ENCODE measurements around the gene AFG3L2. TPM values are rescaled to one million over a fixed set of nuclear protein-coding genes. Genes with fewer than 3 reads are reported as not detected.

Gene AFG3L2
- total and polyA plus RNA-seq, 4 experiments from 2014 or later: 27.8 to 34.6 (median 32.2) TPM

DNA sequence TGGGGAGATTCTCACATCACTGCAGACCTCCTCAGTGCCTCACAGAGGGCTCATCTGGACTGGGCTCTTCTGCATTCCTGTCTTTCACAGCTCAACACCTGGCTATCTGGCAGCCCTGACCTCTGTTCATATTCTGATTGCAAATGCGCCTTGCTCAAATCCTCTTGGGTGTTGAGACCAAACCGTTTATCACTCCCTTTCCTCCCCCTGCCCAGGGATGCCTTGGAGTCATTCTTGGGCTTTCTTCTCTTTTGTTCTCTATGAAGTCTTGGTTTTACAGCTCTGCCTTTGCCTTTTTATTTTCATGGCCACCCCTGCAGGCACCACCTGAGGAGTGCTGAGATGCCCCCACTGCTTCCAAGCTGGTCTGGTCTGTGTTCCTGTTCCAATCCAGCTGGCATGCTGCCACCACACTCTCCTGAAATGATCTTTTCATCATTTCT is 42.6 kb downstream of the AFG3L2 start:
- intact Hi-C loops (cut with micrococcal nuclease): no loop called here
- H3K36me3 Mint-ChIP-seq: peaks cover 51% of the 10 kb centered on the region in 2 donors
- CTCF ChIA-PET (ENCODE audit: partially characterized antibody): no interaction called here

DNA sequence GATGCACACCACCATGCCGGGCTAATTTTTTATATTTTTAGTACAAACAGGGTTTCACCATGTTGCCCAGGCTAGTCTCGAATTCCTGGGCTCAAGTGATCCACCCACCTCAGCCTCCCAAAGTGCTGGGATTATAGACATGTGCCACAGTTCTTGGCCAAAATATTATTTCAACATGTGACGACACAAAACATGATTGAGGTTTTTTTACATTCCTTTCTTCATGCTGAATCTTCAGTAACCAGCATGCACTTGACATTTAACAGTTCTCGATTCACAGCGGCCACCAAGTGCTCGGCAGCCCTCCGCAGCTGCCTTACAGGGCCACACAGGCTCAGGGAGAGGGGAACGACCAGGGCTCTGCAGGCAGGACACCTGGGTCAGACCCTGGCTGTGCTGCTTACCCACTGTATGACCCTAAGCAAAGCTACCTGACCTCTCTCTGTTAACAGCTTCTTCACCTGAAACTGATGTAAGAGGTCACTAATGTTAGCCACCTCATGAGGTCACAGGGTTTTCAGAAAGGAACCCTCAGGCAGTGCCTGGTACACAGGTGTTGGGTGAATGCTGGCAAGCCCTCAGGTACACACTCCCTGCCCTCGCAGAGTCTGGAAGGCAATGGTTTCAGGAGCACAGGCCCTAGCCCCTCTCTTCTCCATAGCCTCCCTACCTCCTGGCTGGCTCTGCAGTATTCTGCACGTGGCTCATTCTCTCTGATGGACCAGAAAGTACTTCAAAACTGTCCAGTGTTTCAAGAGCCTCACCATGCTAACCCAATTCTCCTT is 43.3 kb downstream of the AFG3L2 start:
- CTCF ChIA-PET (ENCODE audit: partially characterized antibody): no interaction called here

More for the DNA sequence above, 42.6 kb downstream of the AFG3L2 start:
- Histone ChIP-seq H3K4me1 (ENCODE audit: insufficient read depth, low read length) (no peaks in the 10 kb centered on the region), H3K9me3 (ENCODE audit: control insufficient read depth in 1 of 2, low read length in 2 of 2) (no peaks in the 10 kb centered on the region), H3K36me3 (ENCODE audit: insufficient read depth, low read length) (peaks cover 22% of the 10 kb centered on the region), H3K27me3 (ENCODE audit: insufficient read depth, low read length) (no peaks in the 10 kb centered on the region), H3K27ac (ENCODE audit: low read depth, low read length) (no peak overlapping the region), H3K4me3 (ENCODE audit: low read length in 2 of 2) (no peak overlapping the region)
- DNase-seq: no peak
- H3K27ac Mint-ChIP-seq: peak overlapping the region in 3 of 7 donors; percentile 7 to 87 (median 36)
- H3K4me3 Mint-ChIP-seq: no peak overlapping the region
- POLR2A ChIA-PET (ENCODE audit: partially characterized antibody): no interaction called here
- no peaks in the 10 kb centered on the region for H3K9me3 Mint-ChIP-seq
- peaks cover 0 to 2% (median 0%) of the 10 kb centered on the region in 4 donors for H3K4me1 Mint-ChIP-seq
- H3K27me3 Mint-ChIP-seq: no peaks in the 10 kb centered on the region

DNA sequence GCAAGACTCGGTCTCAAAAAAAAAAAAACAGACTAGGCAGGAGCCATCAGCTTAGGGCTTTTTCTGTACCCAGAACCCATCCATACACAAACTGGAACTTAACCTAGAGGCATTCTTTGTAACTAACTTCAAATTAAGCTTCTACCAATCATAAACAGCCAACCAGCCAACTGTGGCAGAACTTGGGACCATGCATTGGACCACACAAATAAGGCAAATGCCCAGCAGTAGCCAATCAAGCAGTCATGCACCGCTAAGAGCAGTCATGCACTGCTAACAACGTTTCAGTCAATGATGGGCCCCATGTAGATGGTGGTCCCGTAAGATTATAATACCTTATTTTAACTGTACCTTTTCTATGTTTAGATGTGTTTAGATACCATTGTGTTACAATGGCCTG is 46.3 kb downstream of the AFG3L2 start:
- H3K36me3 Mint-ChIP-seq: peaks cover 52 to 60% of the 10 kb centered on the region in 2 donors

More for the DNA sequence above, 43.3 kb downstream of the AFG3L2 start:
- peaks cover 22% of the 10 kb centered on the region for H3K36me3 ChIP-seq (ENCODE audit: insufficient read depth, low read length)
- no peak for DNase-seq
- POLR2A ChIA-PET (ENCODE audit: partially characterized antibody): no interaction called here
- H3K27ac Mint-ChIP-seq: no peak overlapping the region
- H3K4me1 ChIP-seq (ENCODE audit: insufficient read depth, low read length): no peaks in the 10 kb centered on the region
- no peak overlapping the region for H3K4me3 Mint-ChIP-seq
- intact Hi-C loops (cut with micrococcal nuclease): no loop called here
- H3K36me3 Mint-ChIP-seq: peaks cover 54 to 55% of the 10 kb centered on the region in 2 donors
- H3K27ac ChIP-seq (ENCODE audit: low read depth, low read length): no peak overlapping the region
- peaks cover 0 to 2% (median 0%) of the 10 kb centered on the region in 4 donors for H3K4me1 Mint-ChIP-seq
- H3K4me3 ChIP-seq (ENCODE audit: low read length in 2 of 2): no peak overlapping the region
- no peaks in the 10 kb centered on the region for H3K9me3 ChIP-seq (ENCODE audit: control insufficient read depth in 1 of 2, low read length in 2 of 2)
- no peaks in the 10 kb centered on the region for H3K9me3 Mint-ChIP-seq
- no peaks in the 10 kb centered on the region for H3K27me3 Mint-ChIP-seq
- no peaks in the 10 kb centered on the region for H3K27me3 ChIP-seq (ENCODE audit: insufficient read depth, low read length)

DNA sequence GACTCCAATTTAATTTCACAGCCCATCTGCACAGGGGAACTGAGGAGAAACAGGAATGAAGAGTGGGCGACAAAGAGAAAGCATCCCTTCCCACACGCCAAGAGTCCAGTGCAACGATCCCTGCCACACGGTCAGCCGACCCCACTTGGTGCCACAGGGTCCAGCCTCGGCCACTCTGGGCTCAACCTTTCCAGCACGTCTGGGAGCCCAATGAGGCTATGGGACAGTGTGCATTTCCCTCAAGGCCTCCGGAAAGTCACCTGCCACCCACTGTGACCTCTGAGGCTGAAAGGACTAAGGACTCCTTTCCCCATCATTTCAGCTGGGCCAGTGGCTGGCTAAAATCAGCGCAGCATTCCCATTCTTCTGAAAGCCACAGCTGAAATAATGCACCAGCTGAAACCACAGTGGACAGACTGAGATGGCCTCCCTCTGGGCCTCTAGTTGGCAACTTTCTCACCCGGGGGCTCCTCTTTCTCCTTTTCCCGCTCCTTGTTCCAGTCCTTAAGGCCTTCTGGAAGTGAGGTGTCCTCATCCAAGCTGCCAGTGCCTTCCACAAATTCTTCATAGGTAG is 47.8 kb downstream of the AFG3L2 start:
- H3K9me3 ChIP-seq (ENCODE audit: control insufficient read depth in 1 of 2, low read length in 2 of 2): no peaks in the 10 kb centered on the region
- no peaks in the 10 kb centered on the region for H3K27me3 Mint-ChIP-seq
- H3K9me3 Mint-ChIP-seq: peaks cover 0 to 2% (median 0%) of the 10 kb centered on the region in 8 donors
- H3K4me3 ChIP-seq (ENCODE audit: low read length in 2 of 2): no peak overlapping the region
- ChIA-PET CTCF (ENCODE audit: partially characterized antibody) (interaction anchor here (0.6 to 3.8 kb wide), 10 partner anchors 10 to 605 kb away, joined by 3 to 26 read pairs (median 6); partner anchors contain the start of gene AFG3L2), POLR2A (ENCODE audit: partially characterized antibody) (no interaction called here)
- no peaks in the 10 kb centered on the region for H3K4me1 ChIP-seq (ENCODE audit: insufficient read depth, low read length)
- H3K36me3 ChIP-seq (ENCODE audit: insufficient read depth, low read length): peaks cover 20% of the 10 kb centered on the region
- H3K4me1 Mint-ChIP-seq: peaks cover 0 to 4% (median 1%) of the 10 kb centered on the region in 4 donors
- H3K27me3 ChIP-seq (ENCODE audit: insufficient read depth, low read length): no peaks in the 10 kb centered on the region
- intact Hi-C loops (cut with micrococcal nuclease): no loop called here
- no peak overlapping the region for H3K4me3 Mint-ChIP-seq
- no peak for DNase-seq
- peaks cover 44 to 54% of the 10 kb centered on the region in 2 donors for H3K36me3 Mint-ChIP-seq
- no peak overlapping the region for H3K27ac Mint-ChIP-seq
- H3K27ac ChIP-seq (ENCODE audit: low read depth, low read length): no peak overlapping the region

More for the DNA sequence above, 46.3 kb downstream of the AFG3L2 start:
- Histone ChIP-seq H3K27ac (ENCODE audit: low read depth, low read length) (no peak overlapping the region), H3K9me3 (ENCODE audit: control insufficient read depth in 1 of 2, low read length in 2 of 2) (no peaks in the 10 kb centered on the region), H3K36me3 (ENCODE audit: insufficient read depth, low read length) (peaks cover 21% of the 10 kb centered on the region), H3K4me1 (ENCODE audit: insufficient read depth, low read length) (no peaks in the 10 kb centered on the region), H3K4me3 (ENCODE audit: low read length in 2 of 2) (no peak overlapping the region), H3K27me3 (ENCODE audit: insufficient read depth, low read length) (no peaks in the 10 kb centered on the region)
- peaks cover 0 to 4% (median 1%) of the 10 kb centered on the region in 4 donors for H3K4me1 Mint-ChIP-seq
- intact Hi-C loops (cut with micrococcal nuclease): no loop called here
- DNase-seq: no peak
- ChIA-PET CTCF (ENCODE audit: partially characterized antibody) (interaction anchor here (0.8 to 1.5 kb wide), 2 partner anchors 47 to 329 kb away, joined by 3 read pairs; partner anchors contain the start of gene AFG3L2), POLR2A (ENCODE audit: partially characterized antibody) (no interaction called here)
- H3K9me3 Mint-ChIP-seq: peaks cover 0 to 2% (median 0%) of the 10 kb centered on the region in 8 donors
- H3K4me3 Mint-ChIP-seq: no peak overlapping the region
- H3K27me3 Mint-ChIP-seq: no peaks in the 10 kb centered on the region
- no peak overlapping the region for H3K27ac Mint-ChIP-seq

DNA sequence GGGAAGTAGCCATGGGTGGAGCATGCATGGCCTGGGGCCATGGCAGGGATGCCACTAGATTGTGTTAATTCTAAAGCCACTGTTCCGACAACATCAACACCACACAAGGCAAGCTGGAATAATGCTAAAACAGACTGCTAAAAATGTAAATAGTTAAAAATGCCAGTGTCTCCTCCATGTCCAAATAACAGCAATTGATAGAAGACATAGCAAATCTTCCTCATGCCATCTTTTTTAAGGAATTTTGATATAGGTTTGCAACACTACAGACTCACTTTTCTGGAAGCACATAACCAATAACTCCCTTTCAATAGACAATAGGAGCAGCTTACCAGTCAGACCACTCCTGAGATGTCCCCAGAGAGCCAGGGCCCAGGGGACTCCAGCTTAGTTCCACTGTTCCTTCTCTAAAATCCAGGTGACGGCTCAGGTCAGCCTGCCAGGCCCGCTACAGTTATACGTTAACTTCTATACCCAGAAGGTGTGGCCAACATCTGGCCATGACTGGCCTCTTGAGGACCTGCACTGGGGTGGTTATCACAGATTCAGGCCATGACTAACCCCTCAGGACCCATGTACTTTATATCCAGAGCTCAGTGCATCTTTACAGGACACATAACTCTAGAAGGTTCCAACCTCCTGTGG is 48.7 kb downstream of the AFG3L2 start:
- H3K27me3 ChIP-seq (ENCODE audit: insufficient read depth, low read length): no peaks in the 10 kb centered on the region
- H3K4me1 ChIP-seq (ENCODE audit: insufficient read depth, low read length): no peaks in the 10 kb centered on the region
- ChIA-PET POLR2A (ENCODE audit: partially characterized antibody) (interaction anchor here (1.0 kb wide), 1 partner anchor 330 kb away, joined by 3 read pairs; the partner anchor contains the start of gene SPIRE1), CTCF (ENCODE audit: partially characterized antibody) (interaction anchor here (0.6 to 3.8 kb wide), 17 partner anchors 9 to 606 kb away, joined by 3 to 26 read pairs (median 4); partner anchors contain the start of genes AFG3L2 and SPIRE1)
- Mint-ChIP-seq H3K9me3 (peaks cover 0 to 2% (median 0%) of the 10 kb centered on the region in 8 donors), H3K4me3 (no peak overlapping the region), H3K27me3 (no peaks in the 10 kb centered on the region), H3K36me3 (peaks cover 38 to 49% of the 10 kb centered on the region in 2 donors), H3K27ac (peak overlapping the region in 1 of 7 donors; percentile 48), H3K4me1 (peaks cover 0 to 4% (median 1%) of the 10 kb centered on the region in 4 donors)
- no peak for DNase-seq
- H3K27ac ChIP-seq (ENCODE audit: low read depth, low read length): no peak overlapping the region
- intact Hi-C loops (cut with micrococcal nuclease): no loop called here
- no peaks in the 10 kb centered on the region for H3K9me3 ChIP-seq (ENCODE audit: control insufficient read depth in 1 of 2, low read length in 2 of 2)
- H3K4me3 ChIP-seq (ENCODE audit: low read length in 2 of 2): no peak overlapping the region
- peaks cover 18% of the 10 kb centered on the region for H3K36me3 ChIP-seq (ENCODE audit: insufficient read depth, low read length)

DNA sequence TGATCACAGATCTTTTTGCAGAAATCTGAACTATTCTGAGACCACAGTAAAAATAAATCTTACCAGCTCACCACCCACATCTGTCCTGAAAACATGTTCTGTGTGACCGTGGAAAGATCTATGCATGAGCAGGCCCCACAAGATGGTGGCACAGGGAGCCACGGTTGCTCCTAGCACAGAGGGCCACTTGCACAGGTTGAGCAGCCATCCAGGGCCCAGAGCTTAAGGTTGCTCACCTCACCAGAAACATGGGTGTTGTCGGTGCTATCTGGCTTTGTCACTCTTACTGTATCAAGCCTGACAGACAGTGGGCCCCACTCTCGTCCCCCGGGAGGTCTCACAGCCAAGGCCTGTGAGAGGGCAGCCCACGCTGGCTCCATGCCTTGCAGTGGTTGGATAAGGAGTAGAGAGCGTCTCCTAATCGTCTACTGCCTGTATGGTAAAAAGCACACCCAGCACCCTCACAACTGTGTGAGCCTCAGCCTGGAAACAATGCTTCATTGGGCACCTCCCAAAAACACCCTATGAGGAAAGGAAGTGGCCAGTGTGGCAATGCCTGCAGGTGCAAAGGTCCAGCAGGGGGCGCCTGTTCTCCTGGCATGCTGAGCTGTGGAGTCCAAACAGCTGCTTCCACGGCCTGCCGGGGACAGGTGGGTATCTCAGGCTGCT is 49.4 kb downstream of the AFG3L2 start:
- CTCF ChIA-PET (ENCODE audit: partially characterized antibody): interaction anchor here (0.7 to 3.8 kb wide), 17 partner anchors 9 to 607 kb away, joined by 3 to 26 read pairs (median 4); partner anchors contain the start of genes AFG3L2 and SPIRE1
- peak; percentile 47 to 59 (median 56) for DNase-seq
- H3K27ac ChIP-seq (ENCODE audit: low read depth, low read length): no peak overlapping the region
- Mint-ChIP-seq H3K27me3 (no peaks in the 10 kb centered on the region), H3K27ac (peak overlapping the region in 1 of 7 donors; percentile 48), H3K9me3 (peaks cover 0 to 2% (median 0%) of the 10 kb centered on the region in 8 donors), H3K36me3 (peaks cover 37 to 51% of the 10 kb centered on the region in 2 donors), H3K4me1 (peaks cover 0 to 4% (median 1%) of the 10 kb centered on the region in 4 donors), H3K4me3 (no peak overlapping the region)
- no peaks in the 10 kb centered on the region for H3K27me3 ChIP-seq (ENCODE audit: insufficient read depth, low read length)
- no peak overlapping the region for H3K4me3 ChIP-seq (ENCODE audit: low read length in 2 of 2)
- H3K9me3 ChIP-seq (ENCODE audit: control insufficient read depth in 1 of 2, low read length in 2 of 2): no peaks in the 10 kb centered on the region
- POLR2A ChIA-PET (ENCODE audit: partially characterized antibody): interaction anchor here (1.0 kb wide), 1 partner anchor 330 kb away, joined by 3 read pairs; the partner anchor contains the start of gene SPIRE1
- no peaks in the 10 kb centered on the region for H3K4me1 ChIP-seq (ENCODE audit: insufficient read depth, low read length)
- peaks cover 18% of the 10 kb centered on the region for H3K36me3 ChIP-seq (ENCODE audit: insufficient read depth, low read length)
- intact Hi-C loops (cut with micrococcal nuclease): no loop called here
